Measurements from ENCODE around the gene COL8A1.
"Not testable (repeated sequence)": the region's sequence is repeated elsewhere in the genome, so short reads cannot be mapped to it uniquely, and the experiment has no call there.

Gene COL8A1

GRCh38 chr3:99817047-99817436 is 178.6 kb downstream of the COL8A1 start:
- DNase-seq: no peak

GRCh38 chr3:99817437-99818240 is 179.2 kb downstream of the COL8A1 start, which contains the start of gene CMSS1:
CMSS1 (plus strand) TSS chr3:99817862.
- DNase-seq: peak; percentile 56 to 93

- DNase-seq: no peak
These were observed 180.4 kb downstream of the COL8A1 start for GRCh38 chr3:99818818-99819217.

- no peak for DNase-seq
These were observed 185.6 kb downstream of the COL8A1 start for GRCh38 chr3:99823723-99824711.

- no peak for DNase-seq
These were observed 186.7 kb downstream of the COL8A1 start for GRCh38 chr3:99825004-99825640.

- DNase-seq: no peak
These were observed 191.4 kb downstream of the COL8A1 start for GRCh38 chr3:99829844-99830243.

GRCh38 chr3:99833617-99834205 is 195.3 kb downstream of the COL8A1 start:
- no peak for DNase-seq

GRCh38 chr3:99834211-99834957 is 196.0 kb downstream of the COL8A1 start:
- DNase-seq: no peak

GRCh38 chr3:99836681-99837080 is 198.3 kb downstream of the COL8A1 start:
- DNase-seq: no peak

GRCh38 chr3:99837715-99838114 is 199.3 kb downstream of the COL8A1 start:
- DNase-seq: no peak

- no peak for DNase-seq
These were observed 200.4 kb downstream of the COL8A1 start for GRCh38 chr3:99838755-99839154.

GRCh38 chr3:99839613-99840012 is 201.2 kb downstream of the COL8A1 start:
- DNase-seq: no peak

GRCh38 chr3:99841949-99842348 is 203.6 kb downstream of the COL8A1 start:
- not testable (repeated sequence) for DNase-seq

GRCh38 chr3:99842826-99843589 is 204.6 kb downstream of the COL8A1 start:
- no peak for DNase-seq

GRCh38 chr3:99843590-99844258 is 205.3 kb downstream of the COL8A1 start:
- no peak for DNase-seq

- DNase-seq: no peak
These were observed 206.9 kb downstream of the COL8A1 start for GRCh38 chr3:99845331-99845730.

GRCh38 chr3:99845999-99846398 is 207.6 kb downstream of the COL8A1 start:
- no peak for DNase-seq

- DNase-seq: no peak
These were observed 208.2 kb downstream of the COL8A1 start for GRCh38 chr3:99846477-99847160.

GRCh38 chr3:99848433-99848832 is 210.0 kb downstream of the COL8A1 start:
- DNase-seq: no peak
